Right lobe of liver (tissue), 6 donors: ENCODE data around the gene NFIB. TPM values are rescaled to one million over a fixed set of nuclear protein-coding genes. Genes with fewer than 3 reads are reported as not detected.

Source experiments
- ATAC-seq, 4 donors: fragments of 200-7000 bp; cut with Tn5 transposase; one replicate each; pipeline ENCODE4 v1.9.1; 2020; ENCODE audit warnings: mild to moderate bottlenecking in 4 of 4, moderate library complexity in 4 of 4
- DNase-seq, 3 donors: peaks; one replicate each; pipeline ENCODE4 v3.0.0-alpha.2; 2020
- H3K27ac ChIP-seq, 3 donors: fragments of 200-600 bp; one replicate each; pipeline ENCODE4 v1.8.0; 2022
- H3K27me3 ChIP-seq, 2 donors: fragments of 200-600 bp; one replicate each; pipeline ENCODE4 v1.8.0; 2022
- H3K36me3 ChIP-seq, 4 donors: fragments of 200-600 bp; sonication (generic) in 1 of 4; one replicate each; pipeline versions ENCODE4 v1.5.1 to v1.8.0; 2017 to 2022; ENCODE audit warnings: control low read depth in 1 of 4
- H3K4me1 ChIP-seq, 4 donors: fragments of 200-600 bp; sonication (generic) in 1 of 4; one replicate each; pipeline versions ENCODE4 v1.5.1 to v1.8.0; 2017 to 2022; ENCODE audit warnings: control low read depth in 1 of 4
- H3K4me3 ChIP-seq, 3 donors: fragments of 200-600 bp; one replicate each; pipeline ENCODE4 v1.8.0; 2022
- H3K9me3 ChIP-seq, 4 donors: fragments of 200-600 bp; sonication (generic) in 1 of 4; one replicate each; pipeline versions ENCODE4 v1.5.1 to v1.8.0; 2017 to 2022; ENCODE audit warnings: control low read depth in 1 of 4
- CTCF ChIP-seq, 4 donors: fragments of 200-600 bp in 3 of 4; fragments of 450-650 bp in 1 of 4; IDR thresholded peaks; one replicate each; pipeline versions ENCODE4 v1.5.1 to v1.8.0; 2016 to 2022; ENCODE audit warnings: antibody characterized with exemption in 4 of 4, mild to moderate bottlenecking in 2 of 4
- POLR2A ChIP-seq: fragments of 450-650 bp; IDR thresholded peaks from one replicate; pipeline ENCODE4 v1.6.1; 2017; ENCODE audit warnings: antibody characterized with exemption, mild to moderate bottlenecking
- WGBS: methylation state at CpG from one replicate; pipeline ENCODE4 v1.1.6; 2018; ENCODE audit warnings: low coverage, low lambda C conversion rate; ENCODE audit not compliant: insufficient coverage; ENCODE audit errors: missing lambda C conversion rate; 5-methylcytosine and 5-hydroxymethylcytosine counted together
- intact Hi-C, 2 donors: fragments of 100-400 bp; cut with DNase I; formaldehyde crosslinking; loops; one replicate each; pipeline versions ENCODE4 v1.11.2 to v1.14.1; 2022
- total RNA-seq, 6 experiments: library from RNA; depleted of rRNA in 2 of 6; stranded (reverse); fragments of >200 nt in 2 of 6; fragmentation: NEBNext Ultra II Directional in 3 of 6; extraction: Animal tissue kit (Norgen Biotek cat#: 25700) in 3 of 6; gene quantifications; one replicate each; pipeline versions ENCODE4 v1.1.0 to v1.2.4, GENCODE V29; 2016 to 2023
- donor health status: DM: no; HTN: yes; CAD: no.
- donor health status: DM: no; HTN: no; CAD: no.
- donor health status: DM: no; HTN: no; CAD: no.
- donor health status: DM: no; HTN: yes; CAD: no.
- donor health status: DM: no; HTN: yes; CAD: no.

Gene NFIB
- total RNA-seq, 6 experiments from 2014 or later: 23.0 to 45.3 (median 39.6) TPM

- Histone ChIP-seq H3K27me3 (no peaks in the 10 kb centered on the region), H3K4me3 (no peak overlapping the region), H3K4me1 (peaks cover 0 to 71% (median 27%) of the 10 kb centered on the region in 4 donors), H3K27ac (peak overlapping the region; percentile 34 to 60 (median 56)), H3K36me3 (peaks cover 0 to 13% (median 3%) of the 10 kb centered on the region in 4 donors), H3K9me3 (no peaks in the 10 kb centered on the region)
- intact Hi-C loops: no loop called here
- no peak for DNase-seq
- TF ChIP-seq CTCF (IDR thresholded peaks at IDR 0.05): no peak
- TF ChIP-seq POLR2A: no peak
- 65% methylated on average over 2 of the region's 2 CpGs for WGBS
- ATAC-seq: no peak
These were observed 10.8 kb downstream of the NFIB start for GRCh38 chr9:14303100-14303499.

- peak overlapping the region; percentile 34 to 60 (median 56) for H3K27ac ChIP-seq
- WGBS: 0% methylated on average over 4 of the region's 4 CpGs
- H3K9me3 ChIP-seq: no peaks in the 10 kb centered on the region
- ATAC-seq (peak; percentile 67 to 74 (median 74)), DNase-seq (no peak)
- H3K27me3 ChIP-seq: no peaks in the 10 kb centered on the region
- intact Hi-C loops: no loop called here
- no peak overlapping the region for H3K4me3 ChIP-seq
- TF ChIP-seq POLR2A (no peak), CTCF (IDR thresholded peaks at IDR 0.05) (no peak)
- peaks cover 0 to 78% (median 29%) of the 10 kb centered on the region in 4 donors for H3K4me1 ChIP-seq
- H3K36me3 ChIP-seq: peaks cover 0 to 13% (median 3%) of the 10 kb centered on the region in 4 donors
These were observed 11.5 kb downstream of the NFIB start for GRCh38 chr9:14302405-14302804.

GRCh38 chr9:14301583-14302021 lies 12.3 kb downstream of the NFIB start:
- peak; percentile 5 to 40 (median 26) for ATAC-seq
- TF ChIP-seq POLR2A: no peak
- TF ChIP-seq CTCF (IDR thresholded peaks at IDR 0.05): no peak
- DNase-seq: no peak
- Histone ChIP-seq H3K4me3 (no peak overlapping the region), H3K27me3 (no peaks in the 10 kb centered on the region), H3K36me3 (peaks cover 0 to 6% (median under 1%) of the 10 kb centered on the region in 4 donors), H3K9me3 (no peaks in the 10 kb centered on the region), H3K27ac (peak overlapping the region; percentile 34 to 62 (median 60)), H3K4me1 (peaks cover 0 to 83% (median 29%) of the 10 kb centered on the region in 4 donors)
- WGBS: 0% methylated on average over 1 of the region's 1 CpG
- intact Hi-C loops: no loop called here

- Histone ChIP-seq H3K27ac (peak overlapping the region; percentile 34 to 62 (median 60)), H3K9me3 (no peaks in the 10 kb centered on the region), H3K27me3 (no peaks in the 10 kb centered on the region), H3K4me1 (peaks cover 0 to 89% (median 30%) of the 10 kb centered on the region in 4 donors), H3K36me3 (peaks cover 0 to 2% (median 0%) of the 10 kb centered on the region in 4 donors), H3K4me3 (no peak overlapping the region)
- 58% methylated on average over 3 of the region's 4 CpGs for WGBS
- TF ChIP-seq POLR2A (no peak), CTCF (IDR thresholded peaks at IDR 0.05) (no peak)
- intact Hi-C loops: no loop called here
- ATAC-seq (no peak), DNase-seq (no peak)
These were observed 12.9 kb downstream of the NFIB start for GRCh38 chr9:14301006-14301405.
